ENCODE data around the gene RIMBP2.

The RIMBP2 gene

GRCh38 chr12:130565189-130565588 is 150.9 kb downstream of the RIMBP2 start:
- DNase-seq (ENCODE audit: low spot score) = no peak
- in situ Hi-C loops (cut with MboI; ENCODE audit: low sequenced_read_pairs, unreplicated experiment) = no loop called here
- no peak for TF ChIP-seq CTCF (IDR thresholded peaks at IDR 0.05; ENCODE audit: borderline replicate concordance, control extremely low read depth, extremely low read depth, insufficient read depth, missing control alignments)

- in situ Hi-C loops (cut with MboI; ENCODE audit: low sequenced_read_pairs, unreplicated experiment) = no loop called here
- no peak for TF ChIP-seq CTCF (IDR thresholded peaks at IDR 0.05; ENCODE audit: borderline replicate concordance, control extremely low read depth, extremely low read depth, insufficient read depth, missing control alignments)
- DNase-seq (ENCODE audit: low spot score) = no peak
Observed at GRCh38 chr12:130563323-130563722, 152.8 kb downstream of the RIMBP2 start.

GRCh38 chr12:130562716-130563115 is 153.4 kb downstream of the RIMBP2 start:
- in situ Hi-C loops (cut with MboI; ENCODE audit: low sequenced_read_pairs, unreplicated experiment) = no loop called here
- DNase-seq (ENCODE audit: low spot score) = no peak
- no peak for TF ChIP-seq CTCF (IDR thresholded peaks at IDR 0.05; ENCODE audit: borderline replicate concordance, control extremely low read depth, extremely low read depth, insufficient read depth, missing control alignments)

GRCh38 chr12:130560321-130560720 is 155.8 kb downstream of the RIMBP2 start:
- no peak for TF ChIP-seq CTCF (IDR thresholded peaks at IDR 0.05; ENCODE audit: borderline replicate concordance, control extremely low read depth, extremely low read depth, insufficient read depth, missing control alignments)
- in situ Hi-C loops (cut with MboI; ENCODE audit: low sequenced_read_pairs, unreplicated experiment) = no loop called here
- no peak for DNase-seq (ENCODE audit: low spot score)

GRCh38 chr12:130559806-130560205 is 156.3 kb downstream of the RIMBP2 start:
- no peak for TF ChIP-seq CTCF (IDR thresholded peaks at IDR 0.05; ENCODE audit: borderline replicate concordance, control extremely low read depth, extremely low read depth, insufficient read depth, missing control alignments)

GRCh38 chr12:130557886-130558765 is 158.0 kb downstream of the RIMBP2 start:
- in situ Hi-C loops (cut with MboI; ENCODE audit: low sequenced_read_pairs, unreplicated experiment) = no loop called here
- no peak for DNase-seq (ENCODE audit: low spot score)
- TF ChIP-seq CTCF (IDR thresholded peaks at IDR 0.05; ENCODE audit: borderline replicate concordance, control extremely low read depth, extremely low read depth, insufficient read depth, missing control alignments) = no peak

More at GRCh38 chr12:130559806-130560205, 156.3 kb downstream of the RIMBP2 start:
- in situ Hi-C loops (cut with MboI; ENCODE audit: low sequenced_read_pairs, unreplicated experiment) = no loop called here
- DNase-seq (ENCODE audit: low spot score) = no peak
